Neural cell (in vitro differentiated cells): Measurements from ENCODE around the gene WFDC10A. TPM values are rescaled to one million over a fixed set of nuclear protein-coding genes. Genes with fewer than 3 reads are reported as not detected.

Experiments
- H2AFZ ChIP-seq: fragments of 200-600, 300-800 bp; sonication (generic), shearing (Covaris generic); 2 replicates; pipeline ENCODE4 v1.6.0; 2014; ENCODE audit warnings: low read depth, mild to moderate bottlenecking, antibody characterized with exemption, low read length, moderate library complexity
- H3F3A ChIP-seq: fragments of 200-600 bp; shearing (Covaris generic); 2 replicates; pipeline ENCODE4 v1.6.1; 2016; ENCODE audit warnings: mild to moderate bottlenecking, moderate library complexity, mixed read lengths, antibody characterized with exemption, low read length; ENCODE audit not compliant: insufficient read depth, poor library complexity, severe bottlenecking
- H3K27ac ChIP-seq: fragments of 200-600, 300-800 bp; sonication (generic), shearing (Covaris generic); 2 replicates; pipeline ENCODE4 v1.5.1; 2014; ENCODE audit warnings: mild to moderate bottlenecking, low read length, moderate library complexity
- H3K27me3 ChIP-seq: fragments of 300-800, 200-600 bp; sonication (generic), shearing (Covaris generic); 2 replicates; pipeline ENCODE4 v1.6.0; 2014; ENCODE audit warnings: mild to moderate bottlenecking, low read depth, low read length, moderate library complexity; ENCODE audit not compliant: insufficient read depth
- H3K36me3 ChIP-seq: fragments of 300-800, 200-600 bp; sonication (generic), shearing (Covaris generic); 2 replicates; pipeline ENCODE4 v1.5.1; 2014; ENCODE audit warnings: mild to moderate bottlenecking, antibody characterized with exemption, low read length, moderate library complexity; ENCODE audit not compliant: insufficient read depth
- H3K4me2 ChIP-seq: fragments of 300-800, 200-600 bp; sonication (generic), shearing (Covaris generic); 2 replicates; pipeline ENCODE4 v1.6.0; 2014; ENCODE audit warnings: mild to moderate bottlenecking, low read length
- H3K4me3 ChIP-seq: fragments of 300-800, 200-600 bp; sonication (generic), shearing (Covaris generic); 2 replicates; pipeline ENCODE4 v1.5.1; 2014; ENCODE audit warnings: mild to moderate bottlenecking, low read length, moderate library complexity
- H3K79me2 ChIP-seq: fragments of 200-600 bp; shearing (Covaris generic); replicated peaks from 2 replicates; pipeline ENCODE4 v1.6.0; 2014; ENCODE audit warnings: mild to moderate bottlenecking, low read length, moderate library complexity; ENCODE audit not compliant: insufficient read depth
- H3K9ac ChIP-seq: fragments of 300-800, 200-600 bp; sonication (generic), shearing (Covaris generic); 2 replicates; pipeline ENCODE4 v1.6.1; 2016; ENCODE audit warnings: mild to moderate bottlenecking, low read length, mixed read lengths
- H3K9me2 ChIP-seq: fragments of 200-600 bp; shearing (Covaris generic); 2 replicates; pipeline ENCODE4 v1.6.1; 2016; ENCODE audit warnings: mild to moderate bottlenecking, low read length, mixed read lengths; ENCODE audit not compliant: insufficient read depth
- H3K9me3 ChIP-seq: fragments of 200-600, 300-800 bp; sonication (generic), shearing (Covaris generic); 2 replicates; pipeline ENCODE4 v1.6.1; 2016; ENCODE audit warnings: mild to moderate bottlenecking, mixed run types, low read length, moderate library complexity, mixed read lengths
- H4K20me1 ChIP-seq: fragments of 200-600 bp; shearing (Covaris generic); 2 replicates; pipeline ENCODE4 v1.6.1; 2016; ENCODE audit warnings: mild to moderate bottlenecking, mixed run types; ENCODE audit not compliant: insufficient read depth
- CTCF ChIP-seq: fragments of 450-650 bp; IDR thresholded peaks from 2 replicates; pipeline ENCODE4 v1.5.1; 2014; ENCODE audit warnings: antibody characterized with exemption, mild to moderate bottlenecking, moderate library complexity; ENCODE audit not compliant: poor library complexity, severe bottlenecking
- EP300 ChIP-seq: fragments of 450-650 bp; conservative IDR thresholded peaks from 2 replicates; pipeline ENCODE4 v1.6.1; 2014; ENCODE audit warnings: antibody characterized with exemption, mild to moderate bottlenecking, moderate library complexity; ENCODE audit not compliant: poor library complexity, severe bottlenecking
- EZH2 ChIP-seq: fragments of 200-600, 300-800 bp; shearing (Covaris generic), sonication (generic); IDR thresholded peaks from 2 replicates; pipeline ENCODE4 v1.6.1; 2014; ENCODE audit warnings: antibody characterized with exemption, low read length, borderline replicate concordance, mild to moderate bottlenecking; ENCODE audit not compliant: insufficient read depth, poor library complexity, severe bottlenecking
- MXI1 ChIP-seq: fragments of 450-650 bp; conservative IDR thresholded peaks from 2 replicates; pipeline ENCODE4 v1.6.1; 2014; ENCODE audit warnings: antibody characterized with exemption, mild to moderate bottlenecking; ENCODE audit not compliant: poor library complexity, severe bottlenecking
- POLR2AphosphoS5 ChIP-seq: IDR thresholded peaks from 2 replicates; pipeline ENCODE4 v1.6.1; 2012
- RAD21 ChIP-seq: fragments of 450-650 bp; conservative IDR thresholded peaks from 2 replicates; pipeline ENCODE4 v1.6.1; 2014; ENCODE audit warnings: antibody characterized with exemption, mild to moderate bottlenecking, moderate library complexity
- REST ChIP-seq: IDR thresholded peaks from 2 replicates; pipeline ENCODE4 v1.6.1; 2012; ENCODE audit warnings: borderline replicate concordance
- SMC3 ChIP-seq: fragments of 450-650 bp; conservative IDR thresholded peaks from 2 replicates; pipeline ENCODE4 v1.6.1; 2014; ENCODE audit warnings: antibody characterized with exemption, mild to moderate bottlenecking, moderate library complexity; ENCODE audit not compliant: poor library complexity
- TAF1 ChIP-seq: IDR thresholded peaks from 2 replicates; pipeline ENCODE4 v1.6.1; 2012; ENCODE audit warnings: low read depth
- polyA plus RNA-seq: library from polyadenylated mRNA; depleted of rRNA; stranded (reverse); fragments of >200 nt; gene quantifications from 2 replicates; pipeline ENCODE4 v1.2.3, GENCODE V29; 2014

The WFDC10A gene
- polyA plus RNA-seq, 1 donor from 2014 or later: not detected

GRCh38 chr20:45617591-45617990 is 11.9 kb upstream of the WFDC10A start:
- H3K4me3 ChIP-seq: no peak overlapping the region
- H4K20me1 ChIP-seq: no peaks in the 10 kb centered on the region
- H3K9ac ChIP-seq: no peak overlapping the region
- TF ChIP-seq RAD21: no peak
- no peak for TF ChIP-seq MXI1
- no peak for TF ChIP-seq TAF1
- no peak for TF ChIP-seq EZH2
- TF ChIP-seq POLR2AphosphoS5: no peak
- no peak for TF ChIP-seq SMC3
- TF ChIP-seq CTCF: no peak
- TF ChIP-seq EP300: no peak
- TF ChIP-seq REST: no peak
- H3K27me3 ChIP-seq: no peaks in the 10 kb centered on the region
- H3K79me2 ChIP-seq: no peaks in the 10 kb centered on the region
- no peak overlapping the region for H2AFZ ChIP-seq
- H3K36me3 ChIP-seq: no peaks in the 10 kb centered on the region
- H3K4me2 ChIP-seq: no peak overlapping the region
- H3K27ac ChIP-seq: no peak overlapping the region
- H3K9me3 ChIP-seq: no peaks in the 10 kb centered on the region
- no peaks in the 10 kb centered on the region for H3K9me2 ChIP-seq
- H3F3A ChIP-seq: no peaks in the 10 kb centered on the region

- H3F3A ChIP-seq: no peaks in the 10 kb centered on the region
- no peak for TF ChIP-seq TAF1
These were observed 7.9 kb upstream of the WFDC10A start for GRCh38 chr20:45621593-45621992.

GRCh38 chr20:45626540-45626939 is 3.0 kb upstream of the WFDC10A start:
- H3K4me3 ChIP-seq: no peak overlapping the region
- H3K27me3 ChIP-seq: no peaks in the 10 kb centered on the region
- H3K9ac ChIP-seq: no peak overlapping the region
- H2AFZ ChIP-seq: no peak overlapping the region
- TF ChIP-seq TAF1: no peak
- no peak for TF ChIP-seq EZH2
- no peak for TF ChIP-seq POLR2AphosphoS5
- TF ChIP-seq REST: no peak
- TF ChIP-seq CTCF: no peak
- no peaks in the 10 kb centered on the region for H3K9me2 ChIP-seq
- H4K20me1 ChIP-seq: no peaks in the 10 kb centered on the region
- H3K27ac ChIP-seq: no peak overlapping the region
- H3K4me2 ChIP-seq: no peak overlapping the region
- no peaks in the 10 kb centered on the region for H3K9me3 ChIP-seq
- no peaks in the 10 kb centered on the region for H3K79me2 ChIP-seq
- no peaks in the 10 kb centered on the region for H3F3A ChIP-seq
- no peaks in the 10 kb centered on the region for H3K36me3 ChIP-seq

More at GRCh38 chr20:45621593-45621992, 7.9 kb upstream of the WFDC10A start:
- H4K20me1 ChIP-seq: no peaks in the 10 kb centered on the region
- no peaks in the 10 kb centered on the region for H3K27me3 ChIP-seq
- H3K27ac ChIP-seq: no peak overlapping the region
- no peak overlapping the region for H2AFZ ChIP-seq
- no peak overlapping the region for H3K4me2 ChIP-seq
- no peaks in the 10 kb centered on the region for H3K9me2 ChIP-seq
- no peaks in the 10 kb centered on the region for H3K36me3 ChIP-seq
- H3K79me2 ChIP-seq: no peaks in the 10 kb centered on the region
- no peaks in the 10 kb centered on the region for H3K9me3 ChIP-seq
- no peak overlapping the region for H3K9ac ChIP-seq
- H3K4me3 ChIP-seq: no peak overlapping the region
